Measurements from ENCODE around the gene CDC14A. TPM values are rescaled to one million over a fixed set of nuclear protein-coding genes. Genes with fewer than 3 reads are reported as not detected.

Gene CDC14A
- total RNA-seq, 1 donor from 2014 or later, result 6.3 TPM

DNA sequence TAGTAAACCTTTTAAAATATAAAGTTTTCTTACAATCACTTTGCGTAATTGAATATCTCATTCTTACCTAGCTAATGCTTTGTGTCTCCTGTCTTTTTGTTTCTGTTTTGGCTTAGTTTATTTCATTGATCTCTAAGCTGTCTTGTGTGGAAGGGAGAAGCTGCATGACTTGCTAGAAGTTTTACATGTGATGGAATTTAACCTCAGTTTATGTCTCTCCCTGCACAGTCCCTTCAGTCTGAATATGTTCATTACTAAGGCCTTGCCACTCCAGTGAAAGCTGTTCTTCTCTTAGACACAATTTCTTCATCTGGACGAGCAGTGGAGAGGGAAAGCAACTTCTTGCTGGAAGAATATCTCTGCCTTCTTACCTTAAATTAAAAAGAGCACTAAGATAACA lies 165.7 kb downstream of the CDC14A start:
- Histone ChIP-seq H3K27me3 (ENCODE audit: insufficient read depth, low read length) (no peaks in the 10 kb centered on the region), H3K27ac (ENCODE audit: low read depth, low read length) (no peak overlapping the region), H3K79me2 (ENCODE audit: insufficient read depth, low read length) (no peaks in the 10 kb centered on the region), H3K36me3 (ENCODE audit: insufficient read depth, low read length) (no peaks in the 10 kb centered on the region), H3K9ac (ENCODE audit: low read length) (no peak overlapping the region), H3K9me3 (ENCODE audit: insufficient read depth, low read depth, low read length) (no peaks in the 10 kb centered on the region), H4K20me1 (ENCODE audit: insufficient read depth, low read length) (no peaks in the 10 kb centered on the region), H3K4me1 (ENCODE audit: insufficient read depth, low read length) (no peaks in the 10 kb centered on the region), H3K4me3 (ENCODE audit: insufficient read depth, low read depth, low read length) (no peak overlapping the region), H2AFZ (ENCODE audit: low read depth, low read length) (no peak overlapping the region), H3K4me2 (ENCODE audit: low read length) (no peak overlapping the region)
- TF ChIP-seq, protein P1, sequence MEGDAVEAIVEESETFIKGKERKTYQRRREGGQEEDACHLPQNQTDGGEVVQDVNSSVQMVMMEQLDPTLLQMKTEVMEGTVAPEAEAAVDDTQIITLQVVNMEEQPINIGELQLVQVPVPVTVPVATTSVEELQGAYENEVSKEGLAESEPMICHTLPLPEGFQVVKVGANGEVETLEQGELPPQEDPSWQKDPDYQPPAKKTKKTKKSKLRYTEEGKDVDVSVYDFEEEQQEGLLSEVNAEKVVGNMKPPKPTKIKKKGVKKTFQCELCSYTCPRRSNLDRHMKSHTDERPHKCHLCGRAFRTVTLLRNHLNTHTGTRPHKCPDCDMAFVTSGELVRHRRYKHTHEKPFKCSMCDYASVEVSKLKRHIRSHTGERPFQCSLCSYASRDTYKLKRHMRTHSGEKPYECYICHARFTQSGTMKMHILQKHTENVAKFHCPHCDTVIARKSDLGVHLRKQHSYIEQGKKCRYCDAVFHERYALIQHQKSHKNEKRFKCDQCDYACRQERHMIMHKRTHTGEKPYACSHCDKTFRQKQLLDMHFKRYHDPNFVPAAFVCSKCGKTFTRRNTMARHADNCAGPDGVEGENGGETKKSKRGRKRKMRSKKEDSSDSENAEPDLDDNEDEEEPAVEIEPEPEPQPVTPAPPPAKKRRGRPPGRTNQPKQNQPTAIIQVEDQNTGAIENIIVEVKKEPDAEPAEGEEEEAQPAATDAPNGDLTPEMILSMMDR (IDR thresholded peaks at IDR 0.05; ENCODE audit: insufficient read depth, low read depth, low read length), result no peak
- no peak for TF ChIP-seq EZH2 (IDR thresholded peaks at IDR 0.05; ENCODE audit: insufficient read depth, low read length)
- Mint-ChIP-seq H3K36me3 (ENCODE audit: low read depth, unreplicated experiment) (no peaks in the 10 kb centered on the region), H3K4me3 (ENCODE audit: unreplicated experiment) (no peak overlapping the region), H3K27ac (ENCODE audit: unreplicated experiment) (no peak overlapping the region), H3K4me1 (ENCODE audit: low read depth, unreplicated experiment) (peaks cover 4% of the 10 kb centered on the region), H3K27me3 (ENCODE audit: low read depth, unreplicated experiment) (no peaks in the 10 kb centered on the region), H3K9me3 (ENCODE audit: unreplicated experiment) (no peaks in the 10 kb centered on the region)
- no peak for DNase-seq (ENCODE audit: low read depth)
- FAIRE-seq, result no peak

DNA sequence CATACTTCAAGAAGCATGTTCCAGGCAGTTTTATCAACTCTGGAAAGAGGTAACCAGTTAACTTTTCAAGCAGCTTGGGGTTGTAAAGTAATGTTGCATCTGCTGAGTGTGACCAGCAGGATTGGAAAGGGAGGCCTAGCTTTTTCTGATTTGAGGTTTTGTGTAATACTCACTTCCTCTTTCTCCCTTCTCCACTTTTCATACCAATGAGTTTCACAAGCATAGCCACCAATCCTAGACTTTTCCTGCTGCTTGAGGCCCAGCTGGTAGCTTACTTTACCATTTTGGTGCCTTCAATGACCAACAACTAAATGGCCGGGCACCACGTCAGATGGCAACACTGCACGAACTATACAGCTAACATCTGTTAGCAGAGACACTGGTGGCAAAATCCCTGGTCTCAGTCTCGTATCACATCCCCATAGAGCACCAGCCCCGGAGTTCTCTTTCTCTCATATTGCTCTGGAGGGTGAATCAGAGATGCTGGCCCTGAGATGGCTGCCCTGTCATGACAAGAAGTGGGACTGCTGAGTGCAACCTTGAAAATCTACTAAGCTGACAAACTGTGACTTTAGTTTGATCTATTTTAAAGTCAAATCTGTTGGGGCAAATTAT lies 170.8 kb downstream of the CDC14A start:
- H3K9ac ChIP-seq (ENCODE audit: low read length), result no peak overlapping the region
- Mint-ChIP-seq H3K27me3 (ENCODE audit: low read depth, unreplicated experiment) (no peaks in the 10 kb centered on the region), H3K4me1 (ENCODE audit: low read depth, unreplicated experiment) (peaks cover 1% of the 10 kb centered on the region), H3K4me3 (ENCODE audit: unreplicated experiment) (no peak overlapping the region), H3K36me3 (ENCODE audit: low read depth, unreplicated experiment) (no peaks in the 10 kb centered on the region), H3K9me3 (ENCODE audit: unreplicated experiment) (no peaks in the 10 kb centered on the region), H3K27ac (ENCODE audit: unreplicated experiment) (no peak overlapping the region)
- FAIRE-seq (no peak), DNase-seq (ENCODE audit: low read depth) (no peak)
- no peaks in the 10 kb centered on the region for H4K20me1 ChIP-seq (ENCODE audit: insufficient read depth, low read length)
- H3K79me2 ChIP-seq (ENCODE audit: insufficient read depth, low read length), result no peaks in the 10 kb centered on the region
- H3K9me3 ChIP-seq (ENCODE audit: insufficient read depth, low read depth, low read length), result no peaks in the 10 kb centered on the region
- no peak overlapping the region for H3K4me2 ChIP-seq (ENCODE audit: low read length)
- no peaks in the 10 kb centered on the region for H3K4me1 ChIP-seq (ENCODE audit: insufficient read depth, low read length)
- no peak overlapping the region for H3K4me3 ChIP-seq (ENCODE audit: insufficient read depth, low read depth, low read length)
- H2AFZ ChIP-seq (ENCODE audit: low read depth, low read length), result no peak overlapping the region
- H3K27me3 ChIP-seq (ENCODE audit: insufficient read depth, low read length), result no peaks in the 10 kb centered on the region
- H3K27ac ChIP-seq (ENCODE audit: low read depth, low read length), result no peak overlapping the region
- TF ChIP-seq, protein P1 (IDR thresholded peaks at IDR 0.05; ENCODE audit: insufficient read depth, low read depth, low read length), result no peak
- no peak for TF ChIP-seq EZH2 (IDR thresholded peaks at IDR 0.05; ENCODE audit: insufficient read depth, low read length)
- no peaks in the 10 kb centered on the region for H3K36me3 ChIP-seq (ENCODE audit: insufficient read depth, low read length)

DNA sequence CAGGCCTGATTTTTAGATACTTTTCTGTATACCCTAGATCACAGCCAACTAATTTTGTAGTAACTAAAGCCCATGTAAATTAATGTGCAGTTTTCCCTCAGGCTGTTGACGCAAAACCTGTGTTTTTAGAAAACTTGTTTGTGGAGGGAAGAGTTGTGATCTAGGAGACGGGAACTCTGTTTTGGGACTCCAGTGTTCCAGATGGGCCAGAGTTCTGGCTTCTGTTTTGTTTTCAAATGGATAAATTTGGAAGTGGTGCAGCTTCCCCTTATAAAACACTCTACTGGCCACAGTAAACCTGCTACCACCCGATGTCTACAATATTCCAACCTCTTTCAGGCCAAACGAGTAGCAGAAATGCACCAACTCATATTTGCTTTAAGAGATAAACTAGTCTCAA lies 172.0 kb downstream of the CDC14A start:
- Mint-ChIP-seq H3K27ac (ENCODE audit: unreplicated experiment) (no peak overlapping the region), H3K4me3 (ENCODE audit: unreplicated experiment) (no peak overlapping the region), H3K9me3 (ENCODE audit: unreplicated experiment) (no peaks in the 10 kb centered on the region), H3K27me3 (ENCODE audit: low read depth, unreplicated experiment) (no peaks in the 10 kb centered on the region), H3K4me1 (ENCODE audit: low read depth, unreplicated experiment) (no peaks in the 10 kb centered on the region), H3K36me3 (ENCODE audit: low read depth, unreplicated experiment) (no peaks in the 10 kb centered on the region)
- no peak overlapping the region for H3K9ac ChIP-seq (ENCODE audit: low read length)
- H3K4me2 ChIP-seq (ENCODE audit: low read length), result no peak overlapping the region
- no peak overlapping the region for H3K27ac ChIP-seq (ENCODE audit: low read depth, low read length)
- H3K36me3 ChIP-seq (ENCODE audit: insufficient read depth, low read length), result no peaks in the 10 kb centered on the region
- DNase-seq (ENCODE audit: low read depth) (no peak), FAIRE-seq (no peak)
- H3K4me1 ChIP-seq (ENCODE audit: insufficient read depth, low read length), result no peaks in the 10 kb centered on the region
- H3K9me3 ChIP-seq (ENCODE audit: insufficient read depth, low read depth, low read length), result no peaks in the 10 kb centered on the region
- H3K27me3 ChIP-seq (ENCODE audit: insufficient read depth, low read length), result no peaks in the 10 kb centered on the region
- no peaks in the 10 kb centered on the region for H3K79me2 ChIP-seq (ENCODE audit: insufficient read depth, low read length)
- H4K20me1 ChIP-seq (ENCODE audit: insufficient read depth, low read length), result no peaks in the 10 kb centered on the region
- TF ChIP-seq, protein P1 (IDR thresholded peaks at IDR 0.05; ENCODE audit: insufficient read depth, low read depth, low read length), result no peak
- TF ChIP-seq EZH2 (IDR thresholded peaks at IDR 0.05; ENCODE audit: insufficient read depth, low read length), result no peak
- no peak overlapping the region for H2AFZ ChIP-seq (ENCODE audit: low read depth, low read length)
- no peak overlapping the region for H3K4me3 ChIP-seq (ENCODE audit: insufficient read depth, low read depth, low read length)

All from astrocyte (in vitro differentiated cells and primary cell).